Motor neuron (in vitro differentiated cells): ENCODE measurements around the gene KCNK3. TPM values are rescaled to one million over a fixed set of nuclear protein-coding genes. Genes with fewer than 3 reads are reported as not detected.

ENCODE experiments used
- ATAC-seq, 8 experiments: fragments of 200-7000 bp; cut with Tn5 transposase; replicated peaks in 6 of 8; 2 replicates each; pipeline ENCODE4 v1.8.0; 2021; ENCODE audit warnings: mild to moderate bottlenecking in 8 of 8, moderate library complexity in 8 of 8
- H3K27ac ChIP-seq, 2 donors: fragments of 250-450 bp; sonication (Bioruptor Pico); 2 replicates each; pipeline ENCODE4 v1.9.0; 2021; ENCODE audit warnings: antibody characterized with exemption in 2 of 2, mild to moderate bottlenecking in 2 of 2, moderate library complexity in 1 of 2
- H3K4me1 ChIP-seq, 2 donors: fragments of 250-450 bp; sonication (Bioruptor Pico); replicated peaks in 1 of 2; 2 replicates each; pipeline ENCODE4 v1.6.1; 2021; ENCODE audit warnings: antibody characterized with exemption in 2 of 2, mild to moderate bottlenecking in 2 of 2, moderate library complexity in 1 of 2
- H3K4me3 ChIP-seq, 5 donors: fragments of 250-450 bp; sonication (Bioruptor Pico); 2 replicates each; pipeline ENCODE4 v1.9.0; 2021; ENCODE audit warnings: antibody characterized with exemption in 5 of 5, mild to moderate bottlenecking in 5 of 5, moderate library complexity in 4 of 5
- WGBS, 10 experiments: fragments of 450-650 bp; shearing (Covaris generic); methylation state at CpG; one replicate each; pipeline ENCODE4 v1.0.0; 2022; 5-methylcytosine and 5-hydroxymethylcytosine counted together
- in situ Hi-C, 9 experiments: fragments of 400-800 bp; cut with MboI; loops; one replicate each; pipeline ENCODE4 v1.15.0; 2021; ENCODE audit warnings: low sequenced_read_pairs in 9 of 9, low pct_unique_long_range_greater_than_20kb in 2 of 9; ENCODE audit not compliant: unreplicated experiment in 9 of 9
- total RNA-seq, 8 experiments: library from RNA; unstranded; fragments of 300-600 nt; gene quantifications; 2 replicates each; pipeline versions ENCODE4 v1.2.3 to v1.2.4, GENCODE V29; 2022

Gene KCNK3
- total RNA-seq, 8 experiments from 2014 or later = 0.13 to 15.5 (median 6.9) TPM

- ATAC-seq = peak in 4 of 8 experiments; percentile 6 to 27 (median 16)
- no peak overlapping the region for H3K4me3 ChIP-seq
- 38 to 100% (median 82%) methylated on average over 1 of the region's 3 CpGs; no CpG with 5 or more reads in 6 of the 10 experiments for WGBS, 10 experiments
- H3K27ac ChIP-seq = no peak overlapping the region
- in situ Hi-C loops = no loop called here
- H3K4me1 ChIP-seq = no peaks in the 10 kb centered on the region
Measured at GRCh38 chr2:26778507-26778906, 86.0 kb downstream of the KCNK3 start.

GRCh38 chr2:26780203-26780760 lies 87.8 kb downstream of the KCNK3 start:
- 50 to 100% (median 90%) methylated on average over 1 to 4 of the region's 4 CpGs; no CpG with 5 or more reads in 3 of the 10 experiments for WGBS, 10 experiments

More at GRCh38 chr2:26780203-26780760, 87.8 kb downstream of the KCNK3 start:
- no peak overlapping the region for H3K27ac ChIP-seq
- in situ Hi-C loops = no loop called here
- peak in 1 of 8 experiments; percentile 25 for ATAC-seq
- no peak overlapping the region for H3K4me3 ChIP-seq
- H3K4me1 ChIP-seq = peaks cover 0 to 2% of the 10 kb centered on the region in 2 donors

Other genes with a start within 250 kb of the KCNK3 start
- gene OTOF, start 214.6 kb upstream of the KCNK3 start, total RNA-seq = under 1 TPM in 7 of 8 experiments, not detected in 1; 0.05 to 0.61 (median 0.31) TPM
- gene CIB4, start 51.4 kb upstream of the KCNK3 start, total RNA-seq = under 1 TPM in 2 of 8 experiments, not detected in 6; 0.50 to 1.00 TPM
- 10 to 100 TPM; 12.4 to 56.5 (median 23.3) TPM for gene SLC35F6, start 71.6 kb downstream of the KCNK3 start, total RNA-seq
- gene CENPA, start 93.3 kb downstream of the KCNK3 start, total RNA-seq = 10 to 100 TPM in 2 of 8 experiments, 1 to 10 TPM in 4, under 1 TPM in 2; 0.46 to 19.1 (median 1.7) TPM
- gene DPYSL5, start 155.4 kb downstream of the KCNK3 start, total RNA-seq = 100 to 1,000 TPM in 2 of 8 experiments, 10 to 100 TPM in 3, under 1 TPM in 3; 0.09 to 255 (median 90.7) TPM